MM.1S (cell line): ENCODE results near the gene SLC35D2.
"Not testable (repeated sequence)": the region's sequence is repeated elsewhere in the genome, so short reads cannot be mapped to it uniquely, and the experiment has no call there.

Experiments
- DNase-seq: peaks from one replicate; pipeline ENCODE4 v3.0.0-alpha.2; 2015
- H2AFZ ChIP-seq: fragments of 300-600 bp; sonication (generic); 2 replicates; pipeline ENCODE4 v1.6.0; 2016; ENCODE audit warnings: antibody characterized with exemption, low read length
- H3F3A ChIP-seq: fragments of 300-600 bp; sonication (generic); 2 replicates; pipeline ENCODE4 v1.6.1; 2016; ENCODE audit warnings: mild to moderate bottlenecking, antibody characterized with exemption, low read length, moderate library complexity, mixed read lengths; ENCODE audit not compliant: insufficient read depth
- H3K27ac ChIP-seq: fragments of 300-600 bp; sonication (generic); 2 replicates; pipeline ENCODE4 v1.5.1; 2016; ENCODE audit warnings: mild to moderate bottlenecking, low read length
- H3K27me3 ChIP-seq: fragments of 300-600 bp; sonication (generic); replicated peaks from 2 replicates; pipeline ENCODE4 v1.6.0; 2016; ENCODE audit warnings: low read length; ENCODE audit not compliant: insufficient read depth
- H3K36me3 ChIP-seq: fragments of 300-600 bp; sonication (generic); replicated peaks from 2 replicates; pipeline ENCODE4 v1.6.1; 2016; ENCODE audit warnings: mild to moderate bottlenecking, low read length, mixed read lengths; ENCODE audit not compliant: insufficient read depth
- H3K4me1 ChIP-seq: fragments of 300-600 bp; sonication (generic); 2 replicates; pipeline ENCODE4 v1.6.1; 2016; ENCODE audit warnings: low read length, mixed read lengths
- H3K4me2 ChIP-seq: fragments of 300-600 bp; sonication (generic); 2 replicates; pipeline ENCODE4 v1.6.0; 2016; ENCODE audit warnings: low read depth, low read length
- H3K4me3 ChIP-seq: fragments of 300-600 bp; sonication (generic); 2 replicates; pipeline ENCODE4 v1.5.1; 2016; ENCODE audit warnings: low read length, mixed read lengths
- H3K79me2 ChIP-seq: fragments of 300-600 bp; sonication (generic); 2 replicates; pipeline ENCODE4 v1.6.1; 2016; ENCODE audit warnings: mixed run types, low read length, mixed read lengths
- H3K9ac ChIP-seq: fragments of 300-600 bp; sonication (generic); 2 replicates; pipeline ENCODE4 v1.6.1; 2016; ENCODE audit warnings: low read length, mixed read lengths
- H3K9me2 ChIP-seq: fragments of 300-600 bp; sonication (generic); replicated peaks from 2 replicates; pipeline ENCODE4 v1.6.1; 2016; ENCODE audit warnings: mild to moderate bottlenecking, low read length, mixed read lengths; ENCODE audit not compliant: insufficient read depth
- H3K9me3 ChIP-seq: fragments of 300-600 bp; sonication (generic); replicated peaks from 2 replicates; pipeline ENCODE4 v1.6.1; 2016; ENCODE audit warnings: mild to moderate bottlenecking, low read length, mixed read lengths; ENCODE audit not compliant: insufficient read depth
- H4K20me1 ChIP-seq: fragments of 300-600 bp; sonication (generic); 2 replicates; pipeline ENCODE4 v1.6.1; 2016; ENCODE audit warnings: mild to moderate bottlenecking, low read length, moderate library complexity, mixed read lengths; ENCODE audit not compliant: insufficient read depth
- CTCF ChIP-seq: fragments of 300-600 bp; sonication (generic); IDR thresholded peaks from 2 replicates; pipeline ENCODE4 v1.5.1; 2016; ENCODE audit warnings: antibody characterized with exemption, low read length, mixed read lengths
- EZH2 ChIP-seq: fragments of 300-600 bp; sonication (generic); optimal IDR thresholded peaks from 2 replicates; pipeline ENCODE3; 2017; ENCODE audit warnings: low read depth, mild to moderate bottlenecking, antibody characterized with exemption, low read length, mixed read lengths
- EZH2phosphoT487 ChIP-seq: fragments of 300-600 bp; sonication (generic); IDR thresholded peaks from 2 replicates; pipeline ENCODE4 v1.6.1; 2018; ENCODE audit warnings: antibody characterized with exemption, low read length

The SLC35D2 gene

GRCh38 chr9:96360976-96361375 lies 22.5 kb downstream of the SLC35D2 start:
- no peak overlapping the region for H3K4me2 ChIP-seq

GRCh38 chr9:96360523-96360922 lies 23.0 kb downstream of the SLC35D2 start:
- not testable (repeated sequence) for H4K20me1 ChIP-seq, H3K36me3 ChIP-seq, H3K4me1 ChIP-seq, H3K27me3 ChIP-seq, H3K9ac ChIP-seq, H2AFZ ChIP-seq, H3K27ac ChIP-seq, H3K79me2 ChIP-seq, H3K9me3 ChIP-seq, H3K4me2 ChIP-seq, H3K9me2 ChIP-seq, H3F3A ChIP-seq, DNase-seq, H3K4me3 ChIP-seq

More at GRCh38 chr9:96360976-96361375, 22.5 kb downstream of the SLC35D2 start:
- TF ChIP-seq EZH2phosphoT487 (no peak), EZH2 (no peak), CTCF (no peak)
- no peak overlapping the region for H2AFZ ChIP-seq
- no peak overlapping the region for H3K4me3 ChIP-seq
- H3K79me2 ChIP-seq, result no peaks in the 10 kb centered on the region
- H3K9ac ChIP-seq, result no peak overlapping the region
- H3K36me3 ChIP-seq, result no peaks in the 10 kb centered on the region
- DNase-seq, result no peak
- H4K20me1 ChIP-seq, result no peaks in the 10 kb centered on the region
- H3K27me3 ChIP-seq, result no peaks in the 10 kb centered on the region
- H3K9me2 ChIP-seq, result no peaks in the 10 kb centered on the region
- H3K27ac ChIP-seq, result no peak overlapping the region
- H3F3A ChIP-seq, result no peaks in the 10 kb centered on the region
- no peaks in the 10 kb centered on the region for H3K9me3 ChIP-seq
- no peaks in the 10 kb centered on the region for H3K4me1 ChIP-seq

- no peak overlapping the region for H3K9ac ChIP-seq
- no peaks in the 10 kb centered on the region for H4K20me1 ChIP-seq
- H3K4me1 ChIP-seq, result no peaks in the 10 kb centered on the region
- H3K4me2 ChIP-seq, result no peak overlapping the region
- no peaks in the 10 kb centered on the region for H3F3A ChIP-seq
- TF ChIP-seq EZH2phosphoT487 (no peak), CTCF (no peak)
- H3K9me3 ChIP-seq, result no peaks in the 10 kb centered on the region
- H3K9me2 ChIP-seq, result no peaks in the 10 kb centered on the region
- no peak overlapping the region for H3K4me3 ChIP-seq
- no peak for DNase-seq
- no peak overlapping the region for H2AFZ ChIP-seq
- H3K27ac ChIP-seq, result no peak overlapping the region
- no peaks in the 10 kb centered on the region for H3K36me3 ChIP-seq
- H3K27me3 ChIP-seq, result no peaks in the 10 kb centered on the region
- no peaks in the 10 kb centered on the region for H3K79me2 ChIP-seq
These were observed 32.6 kb downstream of the SLC35D2 start for GRCh38 chr9:96350866-96351265.

GRCh38 chr9:96348261-96348660 lies 35.2 kb downstream of the SLC35D2 start:
- Histone ChIP-seq H3K4me1 (no peaks in the 10 kb centered on the region), H3K9me2 (no peaks in the 10 kb centered on the region), H3K36me3 (no peaks in the 10 kb centered on the region), H3K27ac (no peak overlapping the region), H3K9ac (no peak overlapping the region), H3K4me2 (no peak overlapping the region), H4K20me1 (no peaks in the 10 kb centered on the region), H3K79me2 (no peaks in the 10 kb centered on the region), H3F3A (no peaks in the 10 kb centered on the region), H2AFZ (no peak overlapping the region), H3K27me3 (no peaks in the 10 kb centered on the region), H3K9me3 (no peaks in the 10 kb centered on the region), H3K4me3 (no peak overlapping the region)
- no peak for TF ChIP-seq EZH2phosphoT487
- TF ChIP-seq CTCF, result no peak
- no peak for TF ChIP-seq EZH2
- no peak for DNase-seq
